ENCODE measurements around the gene SSH2. TPM values are rescaled to one million over a fixed set of nuclear protein-coding genes. Genes with fewer than 3 reads are reported as not detected.
"Not testable (repeated sequence)": the region's sequence is repeated elsewhere in the genome, so short reads cannot be mapped to it uniquely, and the experiment has no call there.

The SSH2 gene
- total RNA-seq, 1 donor from 2014 or later = 74.8 TPM

GRCh38 chr17:29677221-29677791 lies 252.7 kb downstream of the SSH2 start:
- no peak for DNase-seq (ENCODE audit: extremely low read depth, low read depth, low spot score)

- DNase-seq (ENCODE audit: extremely low read depth, low read depth, low spot score) = not testable (repeated sequence)
Observed at GRCh38 chr17:29675961-29676360, 254.1 kb downstream of the SSH2 start.

GRCh38 chr17:29674281-29674680 lies 255.7 kb downstream of the SSH2 start:
- no peak for DNase-seq (ENCODE audit: extremely low read depth, low read depth, low spot score)

- DNase-seq (ENCODE audit: extremely low read depth, low read depth, low spot score) = no peak
Observed at GRCh38 chr17:29671661-29672060, 258.4 kb downstream of the SSH2 start.

- no peak for DNase-seq (ENCODE audit: extremely low read depth, low read depth, low spot score)
Observed at GRCh38 chr17:29669266-29669665, 260.8 kb downstream of the SSH2 start.

GRCh38 chr17:29667969-29668368 lies 262.1 kb downstream of the SSH2 start:
- no peak for DNase-seq (ENCODE audit: extremely low read depth, low read depth, low spot score)

GRCh38 chr17:29665481-29665810 lies 264.6 kb downstream of the SSH2 start:
- DNase-seq (ENCODE audit: extremely low read depth, low read depth, low spot score) = no peak

GRCh38 chr17:29664743-29665480 lies 265.1 kb downstream of the SSH2 start:
- DNase-seq (ENCODE audit: extremely low read depth, low read depth, low spot score) = peak; percentile 60

- no peak for DNase-seq (ENCODE audit: extremely low read depth, low read depth, low spot score)
Observed at GRCh38 chr17:29663155-29663554, 266.9 kb downstream of the SSH2 start.

GRCh38 chr17:29661213-29661612 lies 268.8 kb downstream of the SSH2 start:
- DNase-seq (ENCODE audit: extremely low read depth, low read depth, low spot score) = no peak

- DNase-seq (ENCODE audit: extremely low read depth, low read depth, low spot score) = no peak
Observed at GRCh38 chr17:29659155-29659554, 270.9 kb downstream of the SSH2 start.

GRCh38 chr17:29655323-29655722 lies 274.7 kb downstream of the SSH2 start:
- no peak for DNase-seq (ENCODE audit: extremely low read depth, low read depth, low spot score)

- no peak for DNase-seq (ENCODE audit: extremely low read depth, low read depth, low spot score)
Observed at GRCh38 chr17:29653995-29654714, 275.9 kb downstream of the SSH2 start.

GRCh38 chr17:29652976-29653375 lies 277.1 kb downstream of the SSH2 start:
- DNase-seq (ENCODE audit: extremely low read depth, low read depth, low spot score) = no peak

GRCh38 chr17:29651913-29652312 lies 278.1 kb downstream of the SSH2 start:
- not testable (repeated sequence) for DNase-seq (ENCODE audit: extremely low read depth, low read depth, low spot score)

GRCh38 chr17:29650396-29650795 lies 279.6 kb downstream of the SSH2 start:
- DNase-seq (ENCODE audit: extremely low read depth, low read depth, low spot score) = no peak

GRCh38 chr17:29649359-29649758 lies 280.7 kb downstream of the SSH2 start:
- no peak for DNase-seq (ENCODE audit: extremely low read depth, low read depth, low spot score)

GRCh38 chr17:29648005-29648404 lies 282.0 kb downstream of the SSH2 start:
- DNase-seq (ENCODE audit: extremely low read depth, low read depth, low spot score) = no peak

- DNase-seq (ENCODE audit: extremely low read depth, low read depth, low spot score) = no peak
Observed at GRCh38 chr17:29645515-29646051, 284.4 kb downstream of the SSH2 start.

- no peak for DNase-seq (ENCODE audit: extremely low read depth, low read depth, low spot score)
Observed at GRCh38 chr17:29643817-29644160, 286.2 kb downstream of the SSH2 start.

- no peak for DNase-seq (ENCODE audit: extremely low read depth, low read depth, low spot score)
Observed at GRCh38 chr17:29642171-29642611, 287.8 kb downstream of the SSH2 start.
